Measurements from ENCODE around the gene TEX261.

- TF ChIP-seq POLR2A (IDR thresholded peaks at IDR 0.05), result no peak
- TF ChIP-seq, protein P1, sequence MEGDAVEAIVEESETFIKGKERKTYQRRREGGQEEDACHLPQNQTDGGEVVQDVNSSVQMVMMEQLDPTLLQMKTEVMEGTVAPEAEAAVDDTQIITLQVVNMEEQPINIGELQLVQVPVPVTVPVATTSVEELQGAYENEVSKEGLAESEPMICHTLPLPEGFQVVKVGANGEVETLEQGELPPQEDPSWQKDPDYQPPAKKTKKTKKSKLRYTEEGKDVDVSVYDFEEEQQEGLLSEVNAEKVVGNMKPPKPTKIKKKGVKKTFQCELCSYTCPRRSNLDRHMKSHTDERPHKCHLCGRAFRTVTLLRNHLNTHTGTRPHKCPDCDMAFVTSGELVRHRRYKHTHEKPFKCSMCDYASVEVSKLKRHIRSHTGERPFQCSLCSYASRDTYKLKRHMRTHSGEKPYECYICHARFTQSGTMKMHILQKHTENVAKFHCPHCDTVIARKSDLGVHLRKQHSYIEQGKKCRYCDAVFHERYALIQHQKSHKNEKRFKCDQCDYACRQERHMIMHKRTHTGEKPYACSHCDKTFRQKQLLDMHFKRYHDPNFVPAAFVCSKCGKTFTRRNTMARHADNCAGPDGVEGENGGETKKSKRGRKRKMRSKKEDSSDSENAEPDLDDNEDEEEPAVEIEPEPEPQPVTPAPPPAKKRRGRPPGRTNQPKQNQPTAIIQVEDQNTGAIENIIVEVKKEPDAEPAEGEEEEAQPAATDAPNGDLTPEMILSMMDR (IDR thresholded peaks at IDR 0.05), result no peak
Measured at GRCh38 chr2:70966681-70967080, 28.0 kb downstream of the TEX261 start.

Measured in adrenal gland (tissue), 5 donors.